SK-N-SH (cell line): Measurements from ENCODE around the gene ACBD7. TPM values are rescaled to one million over a fixed set of nuclear protein-coding genes. Genes with fewer than 3 reads are reported as not detected.

ENCODE experiments used
- CTCF ChIA-PET: fragments of 300-600, 350-600 bp; formaldehyde crosslinking; extraction: SDS; loops from one replicate; lab custom pipeline; 2021; lab: Yijun Ruan, JAX
- POLR2A ChIA-PET: fragments of 350-600 bp; sonication (Branson Sonifier 250); formaldehyde crosslinking; extraction: SDS; loops from one replicate; lab custom pipeline; 2020; ENCODE audit warnings: antibody characterized with exemption, inconsistent platforms; lab: Yijun Ruan, JAX
- DNase-seq: peaks from one replicate; pipeline ENCODE4 v3.0.0; 2012
- H2AFZ ChIP-seq: fragments of 200-600 bp; sonication (generic); 2 replicates; pipeline ENCODE4 v1.8.1; 2016; ENCODE audit warnings: antibody characterized with exemption, mild to moderate bottlenecking, low read depth
- H3F3A ChIP-seq: fragments of 200-600 bp; sonication (generic); replicated peaks from 2 replicates; pipeline ENCODE3; 2016; ENCODE audit warnings: antibody characterized with exemption, mild to moderate bottlenecking; ENCODE audit not compliant: insufficient read depth
- H3K27ac ChIP-seq, 2 experiments: fragments of 200-500 bp in 1 of 2; fragments of 200-600 bp in 1 of 2; sonication (Bioruptor generic) in 1 of 2; sonication (generic), shearing (Covaris generic) in 1 of 2; 2 replicates each; pipeline versions ENCODE4 v1.5.1 to v1.6.1; 2014 to 2016; ENCODE audit warnings: low read depth in 2 of 2, inconsistent platforms in 1 of 2, low read length in 1 of 2, mild to moderate bottlenecking in 1 of 2, mixed read lengths in 1 of 2
- H3K27me3 ChIP-seq: fragments of 200-600 bp; sonication (generic), shearing (Covaris generic); 2 replicates; pipeline ENCODE4 v1.6.1; 2016; ENCODE audit warnings: mixed run types; ENCODE audit not compliant: insufficient read depth
- H3K36me3 ChIP-seq, 2 experiments: fragments of 200-500 bp in 1 of 2; fragments of 200-600 bp in 1 of 2; sonication (Bioruptor generic) in 1 of 2; sonication (generic) in 1 of 2; replicated peaks in 1 of 2; 2 replicates each; pipeline versions ENCODE3 to v1.5.1; 2014 to 2016; ENCODE audit warnings: low read length in 1 of 2, mild to moderate bottlenecking in 1 of 2; ENCODE audit not compliant: insufficient read depth in 2 of 2, control insufficient read depth in 1 of 2
- H3K4me1 ChIP-seq, 2 experiments: fragments of 200-500 bp in 1 of 2; fragments of 200-600 bp in 1 of 2; sonication (Bioruptor generic) in 1 of 2; sonication (generic), shearing (Covaris generic) in 1 of 2; 2 replicates each; pipeline versions ENCODE4 v1.5.1 to v1.6.1; 2014 to 2016; ENCODE audit warnings: low read depth in 1 of 2, low read length in 1 of 2, mixed run types in 1 of 2; ENCODE audit not compliant: insufficient read depth in 2 of 2, control insufficient read depth in 1 of 2
- H3K4me2 ChIP-seq: fragments of 200-600 bp; sonication (generic), shearing (Covaris generic); 2 replicates; pipeline ENCODE4 v1.6.1; 2017; ENCODE audit warnings: mixed run types
- H3K4me3 ChIP-seq, 2 experiments: fragments of 200-500 bp in 1 of 2; fragments of 200-600 bp in 1 of 2; sonication (Bioruptor generic) in 1 of 2; sonication (generic), shearing (Covaris generic) in 1 of 2; 2 replicates each; pipeline versions ENCODE4 v1.5.1 to v1.8.1; 2014 to 2016; ENCODE audit warnings: low read depth in 2 of 2, inconsistent platforms in 1 of 2, low read length in 1 of 2, mild to moderate bottlenecking in 1 of 2, mixed read lengths in 1 of 2, moderate library complexity in 1 of 2
- H3K79me2 ChIP-seq: fragments of 200-600 bp; sonication (generic); 2 replicates; pipeline ENCODE4 v1.8.1; 2017; ENCODE audit warnings: mild to moderate bottlenecking; ENCODE audit not compliant: insufficient read depth
- H3K9ac ChIP-seq: fragments of 200-600 bp; sonication (generic); 2 replicates; pipeline ENCODE4 v1.6.1; 2017; ENCODE audit warnings: mixed run types
- H3K9me2 ChIP-seq: fragments of 200-600 bp; sonication (generic); 2 replicates; pipeline ENCODE4 v1.6.1; 2017; ENCODE audit warnings: mixed run types
- H3K9me3 ChIP-seq: fragments of 200-600 bp; sonication (generic); 2 replicates; pipeline ENCODE4 v1.6.1; 2017; ENCODE audit warnings: mixed run types, mild to moderate bottlenecking, moderate library complexity
- H4K20me1 ChIP-seq: fragments of 200-600 bp; sonication (generic); 2 replicates; pipeline ENCODE4 v1.6.1; 2017; ENCODE audit warnings: mild to moderate bottlenecking, mixed run types; ENCODE audit not compliant: insufficient read depth
- ELF1 ChIP-seq: IDR thresholded peaks from 2 replicates; pipeline ENCODE4 v1.4.0; 2012
- EP300 ChIP-seq, 2 experiments: IDR thresholded peaks; 2 replicates each; pipeline versions ENCODE4 v1.4.0 to v1.6.1; 2012; ENCODE audit warnings: borderline replicate concordance in 1 of 2, low read depth in 1 of 2, low read length in 1 of 2
- EZH2phosphoT487 ChIP-seq: fragments of 200-600 bp; sonication (generic); IDR thresholded peaks from 2 replicates; pipeline ENCODE4 v1.6.1; 2017; ENCODE audit warnings: low read depth, mixed run types, mild to moderate bottlenecking, antibody characterized with exemption, moderate library complexity, borderline replicate concordance
- JUND ChIP-seq: IDR thresholded peaks from 2 replicates; pipeline ENCODE4 v1.4.0; 2012
- MAX ChIP-seq: IDR thresholded peaks from 2 replicates; pipeline ENCODE4 v1.4.0; 2012; ENCODE audit warnings: low read depth
- MEF2A ChIP-seq: IDR thresholded peaks from 2 replicates; pipeline ENCODE4 v1.4.0; 2012; ENCODE audit warnings: low read depth, borderline replicate concordance
- NFIC ChIP-seq: IDR thresholded peaks from 2 replicates; pipeline ENCODE4 v1.4.0; 2012; ENCODE audit warnings: borderline replicate concordance
- POLR2AphosphoS5 ChIP-seq: IDR thresholded peaks from 2 replicates; pipeline ENCODE4 v1.6.1; 2012; ENCODE audit warnings: low read depth, low read length
- RAD21 ChIP-seq: IDR thresholded peaks from 2 replicates; pipeline ENCODE4 v1.6.1; 2012; ENCODE audit warnings: mild to moderate bottlenecking, low read length
- RFX5 ChIP-seq: IDR thresholded peaks from 2 replicates; pipeline ENCODE4 v1.6.1; 2012; ENCODE audit warnings: mild to moderate bottlenecking, improper control_type of control experiment, low read length
- RXRA ChIP-seq: IDR thresholded peaks from 2 replicates; pipeline ENCODE4 v1.4.0; 2012; ENCODE audit warnings: low read depth, mild to moderate bottlenecking, borderline replicate concordance
- SIN3A ChIP-seq: IDR thresholded peaks from 2 replicates; pipeline ENCODE4 v1.6.1; 2012; ENCODE audit warnings: low read depth, mild to moderate bottlenecking, low read length, moderate library complexity, borderline replicate concordance
- SMC3 ChIP-seq: IDR thresholded peaks from 2 replicates; pipeline ENCODE4 v1.6.1; 2012; ENCODE audit warnings: low read depth, low read length, improper control_type of control experiment
- TCF12 ChIP-seq: IDR thresholded peaks from 2 replicates; pipeline ENCODE4 v1.4.0; 2012
- TEAD4 ChIP-seq: IDR thresholded peaks from 2 replicates; pipeline ENCODE4 v1.4.0; 2012; ENCODE audit warnings: mild to moderate bottlenecking, borderline replicate concordance; ENCODE audit not compliant: insufficient read depth
- USF1 ChIP-seq: IDR thresholded peaks from 2 replicates; pipeline ENCODE4 v1.4.0; 2012; ENCODE audit warnings: low read depth, borderline replicate concordance
- YY1 ChIP-seq: IDR thresholded peaks from 2 replicates; pipeline ENCODE4 v1.4.0; 2012; ENCODE audit warnings: low read depth, mild to moderate bottlenecking
- WGBS: methylation state at CpG from one replicate; pipeline ENCODE4 v1.1.6; 2017; ENCODE audit warnings: low lambda C conversion rate; 5-methylcytosine and 5-hydroxymethylcytosine counted together
- polyA plus RNA-seq, 3 experiments: library from polyadenylated mRNA; depleted of rRNA; stranded (reverse); fragments of >200 nt; gene quantifications; 2 replicates each; pipeline ENCODE4 v1.2.3, GENCODE V29; 2012
- TF ChIP-seq, protein P1 (sequence below): fragments of 150-350 bp; IDR thresholded peaks from 2 replicates; pipeline ENCODE4 v1.6.1; 2016; ENCODE audit warnings: mild to moderate bottlenecking, low read depth, low read length

ACBD7 gene
- polyA plus RNA-seq, 1 of the 3 experiments (the other 2 are of a cell fraction), result 0.92 TPM

DNA sequence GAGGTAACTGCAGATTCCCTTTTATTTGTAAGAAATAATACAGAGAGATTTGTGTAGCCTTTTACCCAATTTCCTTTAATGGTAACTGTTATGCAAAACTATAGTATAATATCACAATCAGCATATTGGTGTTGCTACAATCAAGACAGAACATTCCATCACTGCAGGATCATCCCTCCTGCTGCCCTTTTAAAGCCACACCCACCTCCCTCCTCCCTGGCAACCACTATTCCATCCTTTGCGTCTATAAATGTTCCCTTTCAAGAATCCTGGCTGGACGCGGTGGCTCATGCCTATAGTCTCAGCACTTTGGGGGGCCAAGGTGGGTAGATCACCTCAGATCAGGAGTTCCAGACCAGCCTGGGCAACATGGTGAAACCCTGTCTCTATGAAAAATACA, 13.2 kb downstream of the ACBD7 start:
- Histone ChIP-seq H3K9me3 (no peaks in the 10 kb centered on the region), H3K27me3 (no peaks in the 10 kb centered on the region), H3K36me3 (no peaks in the 10 kb centered on the region), H3K4me3 (no peak overlapping the region), H3K9ac (no peak overlapping the region), H3K27ac (no peak overlapping the region), H3K4me2 (no peak overlapping the region), H3K4me1 (no peaks in the 10 kb centered on the region), H3F3A (no peaks in the 10 kb centered on the region), H3K9me2 (no peaks in the 10 kb centered on the region), H3K79me2 (no peaks in the 10 kb centered on the region), H2AFZ (no peak overlapping the region), H4K20me1 (no peaks in the 10 kb centered on the region)
- CTCF ChIA-PET, result no interaction called here
- POLR2A ChIA-PET, result interaction anchor here (0.6 kb wide), 1 partner anchor 25 kb away, joined by 3 read pairs; no protein-coding TSS in a partner anchor
- no peak for TF ChIP-seq MEF2A
- TF ChIP-seq YY1, result no peak
- TF ChIP-seq TEAD4, result no peak
- WGBS, result 93% methylated on average over 3 of the region's 3 CpGs
- DNase-seq, result no peak

DNA sequence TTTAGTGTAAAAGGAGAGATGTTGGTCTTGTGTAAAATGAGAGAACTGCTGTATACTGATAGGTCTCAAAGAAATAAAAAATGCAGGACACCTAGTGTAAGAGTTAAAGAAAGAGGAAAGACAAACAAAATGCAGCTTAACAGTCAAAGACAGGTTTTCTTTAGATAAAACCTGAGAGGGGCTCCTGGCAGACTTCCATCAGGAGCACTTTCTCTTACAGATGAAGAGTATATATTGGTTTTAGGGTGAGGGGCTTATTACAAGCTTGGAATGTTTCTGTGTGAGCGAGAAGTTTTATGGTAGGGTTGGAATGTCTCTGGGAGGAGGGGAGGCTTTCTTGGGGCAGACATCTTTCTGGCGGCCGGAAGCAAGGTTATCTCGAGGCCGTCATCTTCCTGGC, 16.2 kb downstream of the ACBD7 start:
- Histone ChIP-seq H3K9ac (no peak overlapping the region), H3K79me2 (no peaks in the 10 kb centered on the region), H3K27ac (no peak overlapping the region), H3K9me3 (no peaks in the 10 kb centered on the region), H3K4me1 (no peaks in the 10 kb centered on the region), H2AFZ (no peak overlapping the region), H3K4me2 (no peak overlapping the region), H3K27me3 (no peaks in the 10 kb centered on the region), H3K9me2 (no peaks in the 10 kb centered on the region), H3K36me3 (no peaks in the 10 kb centered on the region), H4K20me1 (no peaks in the 10 kb centered on the region), H3F3A (no peaks in the 10 kb centered on the region), H3K4me3 (no peak overlapping the region)
- ChIA-PET POLR2A (no interaction called here), CTCF (no interaction called here)
- WGBS, result 84% methylated on average over 5 of the region's 5 CpGs
- TF ChIP-seq SIN3A (no peak), TEAD4 (no peak), JUND (no peak), SMC3 (no peak), ELF1 (no peak), MEF2A (no peak), RFX5 (no peak), EP300 (IDR thresholded peaks at IDR 0.05; ENCODE audit: borderline replicate concordance in 1 of 2, low read depth in 1 of 2, low read length in 1 of 2) (no peak), USF1 (no peak), MAX (no peak), NFIC (no peak), RAD21 (no peak), RXRA (no peak), TCF12 (no peak), EZH2phosphoT487 (no peak), POLR2AphosphoS5 (no peak)
- TF ChIP-seq, protein P1, sequence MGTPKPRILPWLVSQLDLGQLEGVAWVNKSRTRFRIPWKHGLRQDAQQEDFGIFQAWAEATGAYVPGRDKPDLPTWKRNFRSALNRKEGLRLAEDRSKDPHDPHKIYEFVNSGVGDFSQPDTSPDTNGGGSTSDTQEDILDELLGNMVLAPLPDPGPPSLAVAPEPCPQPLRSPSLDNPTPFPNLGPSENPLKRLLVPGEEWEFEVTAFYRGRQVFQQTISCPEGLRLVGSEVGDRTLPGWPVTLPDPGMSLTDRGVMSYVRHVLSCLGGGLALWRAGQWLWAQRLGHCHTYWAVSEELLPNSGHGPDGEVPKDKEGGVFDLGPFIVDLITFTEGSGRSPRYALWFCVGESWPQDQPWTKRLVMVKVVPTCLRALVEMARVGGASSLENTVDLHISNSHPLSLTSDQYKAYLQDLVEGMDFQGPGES, result no peak
- DNase-seq, result no peak
